A172 (cell line): Measurements from ENCODE around the gene HMGCL. TPM values are rescaled to one million over a fixed set of nuclear protein-coding genes. Genes with fewer than 3 reads are reported as not detected.
"Not testable (repeated sequence)": the region's sequence is repeated elsewhere in the genome, so short reads cannot be mapped to it uniquely, and the experiment has no call there.

Source experiments
- DNase-seq: peaks from one replicate; pipeline ENCODE4 v3.0.0-alpha.2; 2015; ENCODE audit warnings: low spot score
- total RNA-seq: library from RNA; depleted of rRNA; stranded (reverse); fragments of >200 nt; shearing (Covaris generic); gene quantifications from 2 replicates; pipeline ENCODE4 v1.2.3, GENCODE V29; 2014

HMGCL gene
- total RNA-seq, 1 experiment from 2014 or later, result 15.3 TPM

- no peak for DNase-seq
Measured at GRCh38 chr1:23798662-23799142, 26.5 kb downstream of the HMGCL start.

GRCh38 chr1:23797478-23798448 is 27.5 kb downstream of the HMGCL start:
- no peak for DNase-seq

DNA sequence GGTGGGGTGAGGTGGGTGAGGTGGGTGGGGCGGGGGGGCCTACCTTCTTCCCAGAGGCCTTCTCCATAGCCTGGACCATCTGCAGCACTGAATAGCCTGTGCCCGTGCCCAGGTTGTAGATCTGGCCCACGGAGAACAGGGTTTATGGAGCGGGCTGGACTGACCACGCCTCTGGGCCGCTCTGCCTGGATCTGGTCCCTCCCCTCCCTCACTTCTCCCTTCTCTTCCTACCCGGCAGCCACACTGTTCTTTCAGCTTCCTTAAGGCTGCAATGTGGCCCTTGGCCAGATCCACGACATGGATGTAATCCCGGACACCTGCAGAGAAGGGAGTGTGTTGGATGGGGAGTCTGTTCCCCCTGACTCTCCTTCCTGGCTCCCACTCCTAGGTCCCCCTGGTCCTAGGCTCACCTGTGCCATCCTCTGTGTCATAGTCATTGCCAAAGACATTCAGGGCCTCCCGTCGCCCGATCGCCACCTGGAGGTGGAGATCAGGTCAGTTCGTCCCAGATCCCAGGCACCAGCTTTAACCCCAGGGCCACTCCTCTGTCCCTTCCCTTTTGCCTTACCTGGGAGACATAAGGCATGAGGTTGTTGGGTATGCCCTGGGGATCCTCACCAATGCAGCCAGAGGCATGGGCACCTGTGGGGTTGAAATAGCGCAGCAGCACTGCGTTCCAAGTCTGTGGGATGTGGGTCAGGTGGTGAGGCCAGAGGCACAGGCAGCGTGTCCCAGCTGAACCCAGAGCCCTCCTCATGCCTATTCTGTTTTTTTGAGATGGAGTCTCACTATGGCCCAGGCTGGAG is 28.6 kb downstream of the HMGCL start:
- DNase-seq, result no peak

DNA sequence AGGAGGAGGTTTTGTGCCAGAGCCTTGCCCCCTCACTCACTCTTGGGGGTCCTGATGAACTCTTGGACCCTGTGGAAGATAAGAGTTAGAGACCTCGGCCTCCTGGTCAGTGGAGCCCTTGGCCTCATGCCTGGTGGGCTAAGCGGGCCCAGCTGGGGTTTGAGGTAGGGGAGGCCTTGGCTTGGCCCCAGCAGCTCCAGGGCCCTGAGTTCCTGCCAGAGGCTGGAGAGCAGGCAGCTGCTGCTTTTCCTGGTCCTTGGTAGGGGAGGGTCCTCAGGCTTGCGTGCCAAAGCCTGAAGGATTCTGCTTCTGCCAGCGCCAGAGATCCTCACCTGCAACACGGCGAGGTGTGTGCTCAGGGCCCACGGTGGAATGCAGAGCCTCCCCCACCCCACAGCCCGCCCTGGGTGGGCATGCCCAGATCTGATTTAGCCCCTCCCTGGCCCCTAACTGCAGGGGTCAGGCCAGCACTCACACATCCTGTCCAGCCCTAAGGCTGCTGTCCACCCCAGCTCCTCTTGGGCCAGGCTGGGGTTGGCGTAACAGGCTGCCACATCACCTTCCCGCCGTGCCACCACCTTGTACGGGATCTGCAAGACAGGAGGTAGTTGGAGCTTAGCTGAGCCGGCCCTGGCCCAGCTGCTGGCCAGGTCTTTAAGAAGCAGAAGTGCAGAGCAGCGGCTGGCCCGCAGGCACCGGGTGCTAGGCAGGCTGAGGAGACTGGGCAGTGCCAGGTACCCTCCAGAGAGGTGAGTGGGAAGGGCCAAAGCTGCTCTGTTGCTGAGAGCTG is 29.4 kb downstream of the HMGCL start:
- no peak for DNase-seq

- DNase-seq, result not testable (repeated sequence)
Measured at GRCh38 chr1:23794732-23795182, 30.5 kb downstream of the HMGCL start.

DNA sequence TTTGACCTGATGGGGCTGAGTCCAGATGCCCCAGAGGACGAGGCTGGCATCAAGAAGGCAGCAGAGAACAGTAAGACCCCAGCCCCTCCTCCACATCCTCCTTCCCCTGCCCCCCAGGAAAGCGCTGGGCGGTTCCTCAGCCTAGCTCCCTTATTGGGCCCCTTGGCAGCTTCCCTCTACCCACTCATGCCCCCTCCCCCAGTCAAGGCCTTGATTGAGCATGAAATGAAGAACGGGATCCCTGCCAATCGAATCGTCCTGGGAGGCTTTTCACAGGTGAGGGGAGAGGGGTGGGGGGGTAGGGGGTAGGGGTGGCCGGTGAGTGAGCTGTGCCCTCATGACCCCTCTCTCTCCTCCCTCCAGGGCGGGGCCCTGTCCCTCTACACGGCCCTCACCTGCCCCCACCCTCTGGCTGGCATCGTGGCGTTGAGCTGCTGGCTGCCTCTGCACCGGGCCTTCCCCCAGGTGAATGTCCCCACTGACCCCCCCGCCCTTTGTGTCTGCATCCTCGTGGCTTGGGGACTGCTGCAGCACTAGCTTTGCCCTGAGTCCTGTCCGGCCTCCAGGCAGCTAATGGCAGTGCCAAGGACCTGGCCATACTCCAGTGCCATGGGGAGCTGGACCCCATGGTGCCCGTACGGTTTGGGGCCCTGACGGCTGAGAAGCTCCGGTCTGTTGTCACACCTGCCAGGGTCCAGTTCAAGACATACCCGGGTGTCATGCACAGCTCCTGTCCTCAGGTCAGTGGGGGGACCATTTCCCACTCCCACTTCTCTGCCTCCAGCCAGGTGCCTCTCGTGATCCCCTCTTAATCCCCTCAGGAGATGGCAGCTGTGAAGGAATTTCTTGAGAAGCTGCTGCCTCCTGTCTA is 31.1 kb downstream of the HMGCL start:
- no peak for DNase-seq

DNA sequence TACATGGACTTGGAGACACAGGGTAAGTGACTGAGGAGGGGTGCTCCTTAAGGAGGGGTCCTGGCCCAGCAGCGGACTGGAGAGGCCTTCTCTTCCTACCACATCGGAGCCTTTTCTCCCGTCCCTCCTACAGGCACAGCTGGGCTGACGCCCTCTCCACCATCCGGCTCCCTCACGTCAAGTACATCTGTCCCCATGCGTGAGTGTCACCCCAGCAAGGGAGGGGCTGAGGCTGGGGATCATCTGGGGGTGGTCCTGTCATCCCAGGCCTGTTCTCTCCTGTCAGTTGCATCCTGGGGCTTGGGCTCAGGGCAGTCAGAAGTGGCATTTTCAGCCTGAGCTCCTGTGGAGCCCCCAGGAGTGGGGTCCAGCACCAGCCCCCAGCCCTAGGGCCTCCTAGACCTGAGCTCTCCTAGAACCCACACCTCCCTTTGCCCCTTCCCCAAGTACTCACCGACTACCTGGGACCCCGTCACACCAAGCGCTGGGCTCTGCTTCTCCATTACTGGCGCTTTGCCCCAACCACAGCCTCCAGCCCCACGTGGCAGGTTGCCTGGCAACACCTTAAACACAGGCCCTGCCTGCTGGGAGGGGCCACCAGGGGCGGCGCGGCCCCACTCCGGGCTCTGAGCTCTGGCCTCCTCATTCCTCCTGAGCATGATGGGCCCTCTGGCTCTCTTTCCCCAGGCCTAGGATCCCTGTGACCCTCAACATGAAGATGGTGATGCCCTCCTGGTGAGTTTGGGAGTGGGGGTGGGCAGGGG is 32.0 kb downstream of the HMGCL start:
- DNase-seq, result peak; percentile 57

- DNase-seq, result no peak
Measured at GRCh38 chr1:23792151-23792945, 32.9 kb downstream of the HMGCL start.

GRCh38 chr1:23791516-23792047 is 33.6 kb downstream of the HMGCL start:
- DNase-seq, result no peak

DNA sequence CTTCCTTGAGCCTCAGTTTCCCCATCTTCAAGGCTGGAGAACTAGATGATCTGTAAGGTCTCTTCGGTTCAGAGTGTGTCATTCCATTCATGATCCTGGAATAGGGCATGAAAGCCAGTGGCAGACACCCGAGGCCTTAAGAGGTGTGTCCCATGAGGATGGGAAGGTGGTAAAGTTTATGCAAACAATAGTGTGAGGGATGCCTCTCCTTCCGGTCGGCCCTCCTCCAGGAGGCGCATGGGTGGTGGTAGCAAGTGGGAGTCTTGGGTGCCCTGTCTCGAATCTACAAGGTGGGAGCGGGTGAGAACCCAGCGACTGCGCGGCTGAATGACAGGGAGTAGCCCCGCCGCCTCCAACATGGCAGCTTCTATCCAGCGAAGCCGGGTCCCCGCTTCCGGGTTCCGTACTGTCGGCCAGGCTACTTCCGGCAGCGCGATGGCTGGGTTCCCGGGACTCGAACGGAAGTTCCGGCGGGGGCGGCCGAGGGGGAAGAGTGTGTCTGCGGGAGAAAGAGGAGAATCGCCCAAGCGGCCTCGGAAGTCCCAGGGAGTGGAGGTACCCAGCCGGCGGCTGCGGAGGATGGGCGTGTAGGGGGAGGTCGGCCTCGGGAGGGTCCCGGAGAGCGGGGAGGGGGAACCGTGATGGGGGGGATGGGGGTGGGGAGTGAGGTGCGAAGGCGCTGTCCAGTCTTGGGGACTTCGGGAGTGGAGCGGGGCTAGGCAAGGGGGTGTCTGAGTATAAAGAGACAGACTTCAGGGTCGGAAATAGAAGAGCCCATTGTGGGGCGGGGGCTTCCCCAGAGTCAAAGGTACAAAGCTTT is 34.3 kb downstream of the HMGCL start, which contains the start of gene LYPLA2:
Gene LYPLA2 (plus strand): TSS at position 450 of the 820 bp plus-strand sequence. CDS start 1,538 bp downstream, outside the sequence.
- DNase-seq, result peak; percentile 73

DNA sequence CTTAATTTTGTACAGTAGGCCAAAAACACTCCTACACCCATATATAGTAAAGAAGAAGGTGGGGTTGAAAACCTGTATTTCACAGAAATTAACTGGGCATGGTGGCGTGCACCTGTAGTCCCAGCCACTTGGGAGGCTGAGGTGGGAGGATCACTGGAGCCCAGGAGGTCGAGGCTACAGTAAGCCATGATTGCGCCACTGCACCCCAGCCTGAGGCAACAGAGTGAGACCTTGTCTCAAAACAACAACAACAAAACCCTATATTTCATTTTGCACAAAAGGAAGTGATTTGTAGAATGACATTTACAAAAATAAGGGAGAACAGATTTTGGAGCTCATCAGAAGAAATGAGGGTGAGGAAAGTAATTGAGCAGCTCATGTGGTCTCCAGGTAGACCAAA is 36.5 kb downstream of the HMGCL start:
- no peak for DNase-seq

- no peak for DNase-seq
Measured at GRCh38 chr1:23787701-23788100, 37.5 kb downstream of the HMGCL start.

- DNase-seq, result no peak
Measured at GRCh38 chr1:23784846-23785245, 40.4 kb downstream of the HMGCL start.

GRCh38 chr1:23783141-23783540 is 42.1 kb downstream of the HMGCL start:
- not testable (repeated sequence) for DNase-seq

DNA sequence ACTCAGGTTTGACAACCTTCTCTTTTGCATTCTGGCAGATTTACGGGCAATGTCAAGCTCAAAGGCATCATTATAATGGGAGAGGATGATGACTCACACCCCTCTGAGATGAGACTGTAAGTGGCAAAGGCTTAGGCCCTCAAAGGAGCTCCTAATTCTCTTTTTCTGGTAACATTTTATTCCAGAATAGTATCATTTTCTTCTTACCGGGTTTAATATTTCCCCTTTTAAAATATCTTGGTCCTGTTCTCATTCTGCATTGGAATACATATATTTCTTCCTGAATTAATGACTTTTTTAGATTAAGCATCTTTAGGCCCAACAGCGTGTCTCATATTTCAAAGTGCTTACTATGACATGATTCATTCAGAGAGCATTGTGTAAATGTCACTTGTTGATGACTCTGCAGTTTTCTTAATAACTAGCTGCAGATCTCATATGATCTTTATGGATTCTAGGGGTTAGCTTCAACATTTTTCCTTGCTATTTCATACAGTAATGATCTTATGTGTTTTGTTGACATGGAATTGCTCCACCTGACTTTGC is 45.3 kb downstream of the HMGCL start:
- DNase-seq, result peak; percentile 40

DNA sequence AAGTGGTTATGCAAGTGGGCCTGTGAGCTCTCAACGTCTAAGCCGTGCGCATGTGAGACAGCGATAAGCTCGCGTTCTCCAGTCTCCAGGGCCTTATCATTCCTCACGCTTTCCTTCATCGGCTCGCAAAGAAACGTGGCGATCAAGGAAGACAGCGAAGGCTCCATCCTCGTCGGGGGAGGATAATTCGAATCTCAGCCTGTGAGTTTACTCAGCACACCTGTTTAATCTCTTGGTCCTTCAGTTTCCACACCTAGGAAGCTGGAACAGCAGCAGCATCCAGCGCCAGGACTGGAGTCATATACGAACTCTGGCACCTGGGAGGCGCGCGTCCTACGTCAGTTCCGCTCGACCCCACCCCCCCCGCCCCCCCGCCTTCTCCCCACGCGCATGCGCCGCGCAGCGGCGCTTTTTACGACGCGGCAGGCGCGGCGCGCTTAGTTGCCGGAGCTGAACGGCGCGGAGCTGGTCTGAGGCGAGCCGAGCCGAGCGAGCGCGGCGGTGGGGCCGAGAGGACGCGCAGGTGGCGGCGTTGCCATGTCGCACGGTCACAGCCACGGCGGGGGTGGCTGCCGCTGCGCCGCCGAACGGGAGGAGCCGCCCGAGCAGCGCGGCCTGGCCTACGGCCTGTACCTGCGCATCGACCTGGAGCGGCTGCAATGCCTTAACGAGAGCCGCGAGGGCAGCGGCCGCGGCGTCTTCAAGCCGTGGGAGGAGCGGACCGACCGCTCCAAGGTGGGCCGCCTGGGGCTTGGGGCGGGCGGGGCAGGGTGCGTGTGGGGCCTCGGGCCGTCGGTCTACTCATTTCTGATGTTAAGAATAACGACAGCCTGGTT is 47.0 kb downstream of the HMGCL start, which contains the start of gene PITHD1:
Gene PITHD1 (plus strand): TSS at position 440 of the 836 bp plus-strand sequence. CDS start 98 bp downstream, at position 538.
- DNase-seq, result peak; percentile 53
